Right lobe of liver (tissue), 6 donors: ENCODE data around the gene PSMB7. TPM values are rescaled to one million over a fixed set of nuclear protein-coding genes. Genes with fewer than 3 reads are reported as not detected.
A peak's percentile ranks its signal among the peaks of the same experiment; 100 is the strongest.

Experiments used
- ATAC-seq, 4 donors: fragments of 200-7000 bp; cut with Tn5 transposase; one replicate each; pipeline ENCODE4 v1.9.1; 2020; ENCODE audit warnings: mild to moderate bottlenecking in 4 of 4, moderate library complexity in 4 of 4
- DNase-seq, 3 donors: peaks; one replicate each; pipeline ENCODE4 v3.0.0-alpha.2; 2020
- H3K27ac ChIP-seq, 3 donors: fragments of 200-600 bp; one replicate each; pipeline ENCODE4 v1.8.0; 2022
- H3K27me3 ChIP-seq, 2 donors: fragments of 200-600 bp; one replicate each; pipeline ENCODE4 v1.8.0; 2022
- H3K36me3 ChIP-seq, 4 donors: fragments of 200-600 bp; sonication (generic) in 1 of 4; one replicate each; pipeline versions ENCODE4 v1.5.1 to v1.8.0; 2017 to 2022; ENCODE audit warnings: control low read depth in 1 of 4
- H3K4me1 ChIP-seq, 4 donors: fragments of 200-600 bp; sonication (generic) in 1 of 4; one replicate each; pipeline versions ENCODE4 v1.5.1 to v1.8.0; 2017 to 2022; ENCODE audit warnings: control low read depth in 1 of 4
- H3K4me3 ChIP-seq, 3 donors: fragments of 200-600 bp; one replicate each; pipeline ENCODE4 v1.8.0; 2022
- H3K9me3 ChIP-seq, 4 donors: fragments of 200-600 bp; sonication (generic) in 1 of 4; one replicate each; pipeline versions ENCODE4 v1.5.1 to v1.8.0; 2017 to 2022; ENCODE audit warnings: control low read depth in 1 of 4
- POLR2A ChIP-seq: fragments of 450-650 bp; IDR thresholded peaks from one replicate; pipeline ENCODE4 v1.6.1; 2017; ENCODE audit warnings: antibody characterized with exemption, mild to moderate bottlenecking
- WGBS: methylation state at CpG from one replicate; pipeline ENCODE4 v1.1.6; 2018; ENCODE audit warnings: low coverage, low lambda C conversion rate; ENCODE audit not compliant: insufficient coverage; ENCODE audit errors: missing lambda C conversion rate; 5-methylcytosine and 5-hydroxymethylcytosine counted together
- intact Hi-C, 2 donors: fragments of 100-400 bp; cut with DNase I; formaldehyde crosslinking; loops; one replicate each; pipeline versions ENCODE4 v1.11.2 to v1.14.1; 2022
- total RNA-seq, 6 experiments: library from RNA; depleted of rRNA in 2 of 6; stranded (reverse); fragments of >200 nt in 2 of 6; fragmentation: NEBNext Ultra II Directional in 3 of 6; extraction: Animal tissue kit (Norgen Biotek cat#: 25700) in 3 of 6; gene quantifications; one replicate each; pipeline versions ENCODE4 v1.1.0 to v1.2.4, GENCODE V29; 2016 to 2023
- TF ChIP-seq, protein P1 (sequence below), 4 donors: fragments of 200-600 bp in 3 of 4; fragments of 450-650 bp in 1 of 4; IDR thresholded peaks; one replicate each; pipeline versions ENCODE4 v1.5.1 to v1.8.0; 2016 to 2022; ENCODE audit warnings: antibody characterized with exemption in 4 of 4, mild to moderate bottlenecking in 2 of 4
- donor health status: DM: no; HTN: yes; CAD: no.
- donor health status: DM: no; HTN: no; CAD: no.
- donor health status: DM: no; HTN: no; CAD: no.
- donor health status: DM: no; HTN: yes; CAD: no.
- donor health status: DM: no; HTN: yes; CAD: no.

The PSMB7 gene
- total RNA-seq, 6 experiments from 2014 or later: 76.4 to 196 (median 96.8) TPM

GRCh38 chr9:124441291-124441690 lies 26.0 kb upstream of the PSMB7 start:
- intact Hi-C loops: no loop called here
- ATAC-seq (no peak), DNase-seq (peak in 1 of 3 donors; percentile 30)
- no peak for TF ChIP-seq POLR2A
- TF ChIP-seq, protein P1, sequence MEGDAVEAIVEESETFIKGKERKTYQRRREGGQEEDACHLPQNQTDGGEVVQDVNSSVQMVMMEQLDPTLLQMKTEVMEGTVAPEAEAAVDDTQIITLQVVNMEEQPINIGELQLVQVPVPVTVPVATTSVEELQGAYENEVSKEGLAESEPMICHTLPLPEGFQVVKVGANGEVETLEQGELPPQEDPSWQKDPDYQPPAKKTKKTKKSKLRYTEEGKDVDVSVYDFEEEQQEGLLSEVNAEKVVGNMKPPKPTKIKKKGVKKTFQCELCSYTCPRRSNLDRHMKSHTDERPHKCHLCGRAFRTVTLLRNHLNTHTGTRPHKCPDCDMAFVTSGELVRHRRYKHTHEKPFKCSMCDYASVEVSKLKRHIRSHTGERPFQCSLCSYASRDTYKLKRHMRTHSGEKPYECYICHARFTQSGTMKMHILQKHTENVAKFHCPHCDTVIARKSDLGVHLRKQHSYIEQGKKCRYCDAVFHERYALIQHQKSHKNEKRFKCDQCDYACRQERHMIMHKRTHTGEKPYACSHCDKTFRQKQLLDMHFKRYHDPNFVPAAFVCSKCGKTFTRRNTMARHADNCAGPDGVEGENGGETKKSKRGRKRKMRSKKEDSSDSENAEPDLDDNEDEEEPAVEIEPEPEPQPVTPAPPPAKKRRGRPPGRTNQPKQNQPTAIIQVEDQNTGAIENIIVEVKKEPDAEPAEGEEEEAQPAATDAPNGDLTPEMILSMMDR (IDR thresholded peaks at IDR 0.05): no peak
- Histone ChIP-seq H3K36me3 (no peaks in the 10 kb centered on the region), H3K27ac (no peak overlapping the region), H3K4me3 (no peak overlapping the region), H3K27me3 (no peaks in the 10 kb centered on the region), H3K9me3 (no peaks in the 10 kb centered on the region), H3K4me1 (no peaks in the 10 kb centered on the region)
- 45% methylated on average over 5 of the region's 16 CpGs for WGBS

- H3K27ac ChIP-seq: no peak overlapping the region
- DNase-seq: no peak
- WGBS: 51% methylated on average over 3 of the region's 10 CpGs
- TF ChIP-seq POLR2A: no peak
- TF ChIP-seq, protein P1 (IDR thresholded peaks at IDR 0.05): no peak
- intact Hi-C loops: no loop called here
- no peak overlapping the region for H3K4me3 ChIP-seq
- no peaks in the 10 kb centered on the region for H3K9me3 ChIP-seq
- H3K36me3 ChIP-seq: no peaks in the 10 kb centered on the region
- no peaks in the 10 kb centered on the region for H3K27me3 ChIP-seq
- H3K4me1 ChIP-seq: no peaks in the 10 kb centered on the region
- ATAC-seq: no peak
Measured at GRCh38 chr9:124440786-124441185, 25.5 kb upstream of the PSMB7 start.

- Histone ChIP-seq H3K27ac (no peak overlapping the region), H3K4me3 (no peak overlapping the region), H3K9me3 (no peaks in the 10 kb centered on the region), H3K4me1 (no peaks in the 10 kb centered on the region), H3K36me3 (no peaks in the 10 kb centered on the region), H3K27me3 (no peaks in the 10 kb centered on the region)
- TF ChIP-seq, protein P1 (IDR thresholded peaks at IDR 0.05): no peak
- TF ChIP-seq POLR2A: no peak
- peak in 1 of 4 donors; percentile 26 for ATAC-seq
- no peak for DNase-seq
- intact Hi-C loops: no loop called here
- no CpG with 5 or more reads among the region's 6 CpGs for WGBS
Measured at GRCh38 chr9:124439686-124440243, 24.5 kb upstream of the PSMB7 start.

- Histone ChIP-seq H3K4me1 (no peaks in the 10 kb centered on the region), H3K9me3 (no peaks in the 10 kb centered on the region), H3K27ac (no peak overlapping the region), H3K4me3 (no peak overlapping the region), H3K27me3 (no peaks in the 10 kb centered on the region), H3K36me3 (no peaks in the 10 kb centered on the region)
- TF ChIP-seq POLR2A: no peak
- TF ChIP-seq, protein P1 (IDR thresholded peaks at IDR 0.05): no peak
- DNase-seq: no peak
- 80% methylated on average over 1 of the region's 1 CpG for WGBS
- intact Hi-C loops: no loop called here
- no peak for ATAC-seq
Measured at GRCh38 chr9:124439086-124439485, 23.8 kb upstream of the PSMB7 start.

DNA sequence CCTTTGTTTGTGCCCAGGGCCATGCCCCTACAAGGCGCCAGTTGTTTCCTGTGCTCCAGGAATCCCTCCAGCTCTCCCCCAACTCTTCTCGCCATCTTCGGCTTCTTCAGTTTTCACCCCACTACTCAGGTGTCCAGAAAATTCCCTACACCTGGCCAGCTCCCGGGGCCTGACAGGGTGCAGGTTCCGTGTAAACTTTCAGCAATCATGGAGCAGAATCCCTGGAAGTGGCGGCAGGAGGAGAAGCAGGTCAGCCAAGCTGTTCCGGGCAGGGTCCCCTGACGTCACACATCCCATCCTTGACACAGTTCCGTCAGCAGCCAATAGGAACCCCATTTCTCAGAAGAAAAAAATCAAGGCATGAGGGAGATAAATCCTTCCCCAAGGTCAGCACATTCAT lies 22.8 kb upstream of the PSMB7 start:
- DNase-seq (no peak), ATAC-seq (no peak)
- no peak overlapping the region for H3K4me3 ChIP-seq
- no peak overlapping the region for H3K27ac ChIP-seq
- H3K27me3 ChIP-seq: no peaks in the 10 kb centered on the region
- no peaks in the 10 kb centered on the region for H3K4me1 ChIP-seq
- intact Hi-C loops: no loop called here
- TF ChIP-seq POLR2A: no peak
- TF ChIP-seq, protein P1 (IDR thresholded peaks at IDR 0.05): no peak
- WGBS: 82% methylated on average over 9 of the region's 9 CpGs
- H3K36me3 ChIP-seq: no peaks in the 10 kb centered on the region
- no peaks in the 10 kb centered on the region for H3K9me3 ChIP-seq
